HUES6 (cell line): Measurements from ENCODE around the gene XBP1.
"Not testable (repeated sequence)": the region's sequence is repeated elsewhere in the genome, so short reads cannot be mapped to it uniquely, and the experiment has no call there.

Experiments
- H3K27ac ChIP-seq: 2 replicates; pipeline ENCODE4 v1.7.0; 2013; ENCODE audit warnings: low read depth, mild to moderate bottlenecking, low read length, inconsistent platforms
- H3K27me3 ChIP-seq: 2 replicates; pipeline ENCODE4 v1.6.1; 2013; ENCODE audit warnings: low read length; ENCODE audit not compliant: control insufficient read depth, insufficient read depth
- H3K36me3 ChIP-seq: 2 replicates; pipeline ENCODE4 v1.6.1; 2013; ENCODE audit warnings: low read length; ENCODE audit not compliant: control insufficient read depth, insufficient read depth
- H3K4me1 ChIP-seq: 2 replicates; pipeline ENCODE4 v1.6.1; 2013; ENCODE audit warnings: low read length; ENCODE audit not compliant: control insufficient read depth, insufficient read depth
- H3K4me3 ChIP-seq: 2 replicates; pipeline ENCODE4 v1.5.1; 2013; ENCODE audit warnings: low read depth, low read length
- H3K9ac ChIP-seq: one replicate; pipeline ENCODE4 v1.6.1; 2013; ENCODE audit warnings: mild to moderate bottlenecking, low read length
- H3K9me3 ChIP-seq: 2 replicates; pipeline ENCODE4 v1.6.1; 2013; ENCODE audit warnings: low read depth, low read length; ENCODE audit not compliant: control insufficient read depth, insufficient read depth

XBP1 gene

DNA sequence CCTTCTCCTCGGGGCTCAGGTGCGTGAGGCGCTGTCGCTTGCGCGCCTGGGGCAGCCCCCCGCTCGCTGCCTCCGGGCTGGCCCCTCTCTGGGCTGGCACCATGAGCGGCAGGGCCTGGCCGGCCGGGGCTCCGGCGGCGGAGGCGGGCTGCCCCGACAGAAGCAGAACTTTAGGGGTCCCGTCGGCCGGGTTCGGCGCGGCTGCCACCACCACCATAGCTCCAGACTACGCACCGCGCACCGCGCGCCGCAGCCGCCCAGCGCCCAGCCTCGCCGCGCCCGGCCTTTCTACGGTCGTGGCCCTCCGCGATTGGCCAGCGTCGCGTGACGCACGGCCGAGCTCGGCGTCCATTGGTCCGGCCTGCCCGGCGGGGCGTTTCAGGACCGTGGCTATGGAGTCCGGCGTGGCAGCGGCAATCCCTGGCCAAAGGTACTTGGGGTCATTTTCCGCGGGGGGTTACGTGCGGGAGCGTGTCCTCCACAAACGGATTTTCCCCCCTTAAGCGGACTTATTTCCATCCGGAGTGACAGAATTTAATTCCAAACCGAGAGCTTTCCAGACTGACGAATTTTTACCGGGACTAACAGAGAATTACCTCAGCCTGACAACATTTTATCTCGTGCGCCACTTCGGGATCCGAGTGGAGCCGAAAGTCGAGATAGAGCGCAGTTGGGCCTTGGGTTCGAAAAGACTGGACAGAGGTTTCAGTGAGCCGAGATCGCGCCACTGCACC lies at the start of gene XBP1:
Gene XBP1, minus strand, starts transcription at position 262 of the 734 bp plus-strand sequence.
- H3K4me1 ChIP-seq, result peaks cover 14% of the 10 kb centered on the region
- H3K27ac ChIP-seq, result peak within 1 kb of the TSS; percentile 98

DNA sequence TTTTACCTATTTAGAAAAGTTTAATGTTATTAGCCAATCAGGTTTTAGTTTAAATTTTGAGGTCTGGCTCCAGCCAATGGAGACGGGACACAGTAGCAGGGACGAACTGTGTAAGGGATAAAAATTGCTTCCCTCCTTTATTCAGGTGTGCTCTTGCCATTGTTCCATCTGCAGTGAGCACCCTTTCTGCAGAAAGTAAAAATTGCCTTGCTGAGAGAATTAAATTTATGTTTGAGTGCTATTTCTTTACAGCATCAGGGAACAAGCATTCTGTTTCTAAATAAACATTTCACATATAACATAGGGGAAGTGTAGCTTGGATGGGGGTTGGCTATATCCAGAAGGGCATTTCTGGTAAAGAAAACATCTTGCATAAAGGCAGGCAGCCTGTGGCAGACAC lies 46.6 kb upstream of the XBP1 start:
- H3K27me3 ChIP-seq, result no peaks in the 10 kb centered on the region
- H3K9me3 ChIP-seq, result peaks cover 18% of the 10 kb centered on the region; the same call in 1 of the 2 replicates
- H3K4me3 ChIP-seq, result no peak overlapping the region
- H3K4me1 ChIP-seq, result no peaks in the 10 kb centered on the region
- H3K27ac ChIP-seq, result no peak overlapping the region
- H3K36me3 ChIP-seq, result no peaks in the 10 kb centered on the region
- no peak overlapping the region for H3K9ac ChIP-seq

More for the DNA sequence above, at the start of gene XBP1:
- Histone ChIP-seq H3K9me3 (no peaks in the 10 kb centered on the region), H3K9ac (peak within 1 kb of the TSS; percentile 99), H3K36me3 (peaks cover 38% of the 10 kb centered on the region), H3K4me3 (peak within 1 kb of the TSS; percentile 98), H3K27me3 (no peaks in the 10 kb centered on the region)

DNA sequence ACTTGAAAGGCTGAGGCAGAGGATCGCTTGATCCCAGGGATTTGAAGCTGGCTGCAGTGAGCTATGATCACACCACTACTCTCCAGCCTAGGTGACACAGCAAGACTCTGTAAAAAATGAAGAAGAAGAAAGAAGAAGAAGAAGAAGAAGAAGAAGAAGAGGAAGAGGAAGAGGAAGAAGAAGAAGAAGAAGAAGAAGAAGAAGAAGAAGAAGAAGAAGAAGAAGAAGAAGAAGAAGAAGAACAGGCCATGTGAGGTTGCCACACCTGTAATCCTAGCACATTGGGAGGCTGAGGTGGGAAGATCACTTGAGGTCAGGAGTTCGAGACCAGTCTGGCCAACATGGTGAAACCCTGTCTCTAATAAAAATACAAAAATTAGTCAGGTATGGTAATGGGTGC lies 43.9 kb upstream of the XBP1 start:
- H3K4me1 ChIP-seq, H3K27me3 ChIP-seq, H3K27ac ChIP-seq, H3K36me3 ChIP-seq, H3K9ac ChIP-seq, H3K4me3 ChIP-seq: not testable (repeated sequence)
- peaks cover 18% of the 10 kb centered on the region; the same call in 1 of the 2 replicates for H3K9me3 ChIP-seq

DNA sequence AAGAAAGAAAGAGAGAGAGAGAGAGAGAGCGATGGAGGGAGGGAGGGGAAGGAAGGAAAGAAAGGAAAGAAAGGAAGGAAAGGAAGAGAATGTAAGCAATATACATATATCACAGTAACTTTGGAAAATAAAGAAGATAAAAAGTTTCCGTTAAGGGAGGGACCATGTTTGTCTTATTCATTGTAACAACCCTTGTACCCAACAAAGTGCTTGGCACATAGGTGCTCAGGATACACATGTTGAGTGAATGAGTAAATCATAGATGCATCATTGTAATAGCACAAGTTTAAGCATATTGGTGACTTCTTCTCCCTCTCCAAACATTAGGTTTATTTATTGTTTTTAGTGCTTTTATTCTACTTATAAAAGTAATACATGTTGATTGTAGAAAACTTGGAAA lies 43.3 kb upstream of the XBP1 start:
- Histone ChIP-seq H3K27ac (no peak overlapping the region), H3K9me3 (peaks cover 18% of the 10 kb centered on the region; the same call in 1 of the 2 replicates), H3K4me3 (no peak overlapping the region), H3K27me3 (no peaks in the 10 kb centered on the region), H3K4me1 (no peaks in the 10 kb centered on the region), H3K36me3 (no peaks in the 10 kb centered on the region), H3K9ac (no peak overlapping the region)

DNA sequence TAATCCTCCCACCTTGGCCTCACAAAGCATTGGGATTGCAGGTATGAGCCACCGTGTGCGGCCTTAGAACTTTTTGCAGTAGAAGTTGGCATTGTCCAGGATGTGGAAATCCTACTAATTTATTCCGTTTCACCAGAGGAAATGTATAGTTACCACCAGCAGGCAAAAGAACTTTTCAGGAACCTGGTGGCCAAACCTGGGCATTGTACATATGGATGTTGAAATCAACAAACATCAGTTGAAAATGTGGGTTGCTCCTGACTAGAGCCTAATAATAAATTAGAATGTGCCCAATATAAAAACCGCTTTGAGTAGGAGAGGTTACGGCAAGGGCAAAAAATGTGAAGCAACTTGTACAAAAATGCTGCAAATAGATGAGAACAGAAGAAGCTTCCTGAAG lies 40.7 kb upstream of the XBP1 start:
- no peak overlapping the region for H3K4me3 ChIP-seq
- no peaks in the 10 kb centered on the region for H3K36me3 ChIP-seq
- H3K9ac ChIP-seq, result no peak overlapping the region
- H3K27ac ChIP-seq, result no peak overlapping the region
- no peaks in the 10 kb centered on the region; the same call in 1 of the 2 replicates for H3K4me1 ChIP-seq
- 0 out of 2 replicates have a peak, but pooled peaks cover 2% of the 10 kb centered on the region for H3K9me3 ChIP-seq
- no peaks in the 10 kb centered on the region for H3K27me3 ChIP-seq

DNA sequence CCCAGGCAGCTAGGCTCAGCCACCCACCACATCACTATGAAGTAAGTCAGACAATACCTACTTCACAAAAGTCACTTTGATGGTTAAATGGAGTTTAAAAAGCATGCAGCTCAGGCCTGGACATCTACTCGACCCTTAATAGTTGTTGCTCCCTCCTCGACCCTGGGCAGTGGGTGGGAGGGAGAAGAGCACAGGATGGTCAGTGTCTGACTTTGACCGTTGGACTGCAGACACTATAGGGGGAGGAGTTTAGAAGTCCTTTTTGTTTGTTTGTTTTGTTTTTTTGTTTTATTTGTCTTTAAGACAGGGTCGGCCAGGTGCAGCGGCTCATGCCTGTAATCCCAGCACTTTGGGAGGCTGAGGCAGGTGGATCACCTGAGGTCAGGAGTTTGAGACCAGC lies 38.6 kb upstream of the XBP1 start:
- Histone ChIP-seq H3K9ac (no peak overlapping the region), H3K27ac (no peak overlapping the region), H3K4me1 (no peaks in the 10 kb centered on the region; the same call in 1 of the 2 replicates), H3K4me3 (no peak overlapping the region), H3K27me3 (no peaks in the 10 kb centered on the region), H3K36me3 (no peaks in the 10 kb centered on the region), H3K9me3 (no peaks in the 10 kb centered on the region)

DNA sequence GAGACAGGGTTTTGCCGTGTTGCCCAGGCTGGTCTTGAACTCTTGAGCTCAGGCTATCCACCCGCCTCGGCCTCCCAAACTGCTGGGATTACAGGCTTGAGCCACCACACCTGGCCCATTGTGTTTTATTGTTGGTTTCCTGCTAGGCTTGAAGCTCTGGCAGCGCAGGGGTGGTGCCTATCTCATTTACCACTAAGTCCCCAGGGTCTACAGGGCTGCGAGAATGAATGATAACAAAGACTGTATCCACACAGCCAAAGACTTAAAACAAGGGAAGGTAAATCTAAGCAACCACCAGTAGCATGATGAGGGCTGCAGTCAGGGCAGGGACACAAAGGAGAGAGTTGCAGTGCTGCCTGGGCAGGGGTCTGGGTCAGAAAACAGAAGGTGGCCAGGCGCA lies 37.3 kb upstream of the XBP1 start:
- Histone ChIP-seq H3K4me3 (no peak overlapping the region), H3K27ac (no peak overlapping the region), H3K36me3 (no peaks in the 10 kb centered on the region), H3K27me3 (no peaks in the 10 kb centered on the region), H3K4me1 (no peaks in the 10 kb centered on the region; the same call in 1 of the 2 replicates), H3K9me3 (no peaks in the 10 kb centered on the region), H3K9ac (no peak overlapping the region)

DNA sequence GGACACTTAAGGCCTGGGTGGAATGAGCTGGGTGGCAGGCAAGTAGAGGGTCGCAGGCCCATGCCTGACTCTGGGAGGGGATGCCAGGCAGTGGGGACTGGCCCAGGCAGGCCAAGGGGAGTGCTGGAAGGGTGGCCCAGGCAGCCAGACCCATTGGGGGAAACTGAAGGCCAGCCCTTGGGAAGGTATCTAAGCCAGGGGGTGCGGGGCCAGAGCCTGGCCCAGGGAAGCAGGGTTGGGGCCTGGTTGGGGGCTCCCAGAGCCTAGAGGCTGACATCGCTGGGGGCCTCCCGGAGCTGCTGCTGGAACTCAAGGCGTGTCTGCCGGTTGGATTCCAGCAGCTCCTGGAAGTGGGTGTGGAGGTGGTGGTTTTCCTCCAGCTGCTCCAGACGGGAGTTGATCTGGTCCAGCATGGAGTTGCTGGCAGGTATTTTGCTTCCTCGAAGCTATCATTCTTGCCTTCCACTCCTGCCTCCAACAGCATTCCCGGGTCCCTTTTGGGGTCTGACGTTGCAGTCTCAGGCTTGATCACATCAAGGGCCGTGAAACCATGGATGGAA lies 35.3 kb upstream of the XBP1 start:
- Histone ChIP-seq H3K9ac (no peak overlapping the region), H3K4me1 (no peaks in the 10 kb centered on the region; the same call in 1 of the 2 replicates), H3K36me3 (no peaks in the 10 kb centered on the region), H3K4me3 (no peak overlapping the region), H3K9me3 (no peaks in the 10 kb centered on the region), H3K27ac (no peak overlapping the region), H3K27me3 (no peaks in the 10 kb centered on the region)

DNA sequence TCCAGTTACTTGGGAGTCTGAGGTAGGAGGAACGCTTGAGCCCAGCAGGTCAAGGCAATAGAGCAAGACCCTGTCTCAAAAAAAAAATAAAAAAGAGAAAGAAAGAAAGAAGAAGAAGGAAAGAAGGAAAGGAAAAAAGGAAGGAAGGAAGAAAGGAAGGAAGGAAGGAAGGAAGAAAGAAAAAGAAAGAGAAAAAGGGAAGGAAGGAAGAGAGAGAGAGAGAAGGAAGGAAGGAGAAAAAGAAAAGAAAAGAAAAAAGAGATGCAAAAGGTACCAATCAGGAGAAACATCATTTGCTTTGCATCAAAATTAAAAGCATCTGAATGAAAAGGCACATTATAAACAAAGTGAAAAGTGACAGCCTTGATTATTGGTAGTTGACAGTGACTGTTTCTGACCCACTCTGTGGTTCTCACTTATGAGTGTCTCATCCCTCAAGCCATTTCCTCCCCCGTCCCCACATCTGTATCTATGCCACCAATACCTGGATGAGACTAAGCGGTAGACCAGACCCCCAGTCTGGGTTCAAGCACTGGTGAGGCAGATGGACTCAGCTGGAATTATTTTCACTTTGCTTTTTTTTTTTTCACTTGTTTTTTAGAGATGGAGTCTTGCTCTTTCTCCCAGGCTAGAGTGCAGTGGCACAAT lies 33.0 kb upstream of the XBP1 start:
- no peaks in the 10 kb centered on the region for H3K36me3 ChIP-seq
- no peak overlapping the region for H3K27ac ChIP-seq
- no peak overlapping the region for H3K4me3 ChIP-seq
- H3K27me3 ChIP-seq, result no peaks in the 10 kb centered on the region
- no peaks in the 10 kb centered on the region for H3K9me3 ChIP-seq
- H3K9ac ChIP-seq, result no peak overlapping the region
- H3K4me1 ChIP-seq, result no peaks in the 10 kb centered on the region; the same call in 1 of the 2 replicates

DNA sequence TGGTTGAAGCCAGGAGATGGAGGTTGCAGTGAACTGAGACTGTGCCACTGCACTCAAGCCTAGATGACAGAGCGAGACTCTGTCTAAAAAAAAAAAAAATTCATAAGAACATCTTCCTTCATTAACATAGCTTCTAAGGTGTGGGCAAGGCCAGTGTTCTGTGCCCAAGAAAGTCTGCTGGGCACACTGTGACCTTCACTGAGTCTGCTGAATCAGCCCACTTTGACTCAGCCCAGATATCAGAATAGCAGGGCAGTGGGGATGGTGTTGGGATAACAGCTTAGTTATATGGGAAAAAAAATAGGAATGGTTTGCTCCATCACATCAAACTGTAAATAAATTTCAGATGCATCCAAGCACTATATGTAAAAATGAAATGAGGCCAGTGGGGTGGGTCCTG lies 32.4 kb upstream of the XBP1 start:
- Histone ChIP-seq H3K27ac (no peak overlapping the region), H3K4me1 (no peaks in the 10 kb centered on the region; the same call in 1 of the 2 replicates), H3K9ac (no peak overlapping the region), H3K36me3 (no peaks in the 10 kb centered on the region), H3K9me3 (no peaks in the 10 kb centered on the region), H3K4me3 (no peak overlapping the region), H3K27me3 (no peaks in the 10 kb centered on the region)
